Ectodermal cell (in vitro differentiated cells): ENCODE data around the gene SCAMP5.

Experiments
- H3K27ac ChIP-seq: 2 replicates; pipeline ENCODE4 v1.7.0; 2013; ENCODE audit warnings: mild to moderate bottlenecking, low read depth, low read length; ENCODE audit not compliant: insufficient read depth, poor library complexity, severe bottlenecking
- H3K27me3 ChIP-seq: 2 replicates; pipeline ENCODE4 v1.7.0; 2013; ENCODE audit warnings: mild to moderate bottlenecking, low read length; ENCODE audit not compliant: insufficient read depth, control insufficient read depth, poor library complexity, severe bottlenecking
- H3K36me3 ChIP-seq: one replicate; pipeline ENCODE4 v1.7.0; 2013; ENCODE audit warnings: low read length; ENCODE audit not compliant: control insufficient read depth, insufficient read depth
- H3K4me1 ChIP-seq: one replicate; pipeline ENCODE4 v1.7.0; 2013; ENCODE audit warnings: low read length; ENCODE audit not compliant: control insufficient read depth, insufficient read depth
- H3K4me3 ChIP-seq: 2 replicates; pipeline ENCODE4 v1.7.0; 2013; ENCODE audit warnings: low read depth, low read length, control low read depth; ENCODE audit not compliant: insufficient read depth
- H3K9me3 ChIP-seq: 2 replicates; pipeline ENCODE4 v1.7.0; 2013; ENCODE audit warnings: mild to moderate bottlenecking, low read length, moderate library complexity; ENCODE audit not compliant: control insufficient read depth
- WGBS, 2 experiments: methylation state at CpG; one replicate each; pipeline ENCODE4 v1.1.7; 2013; ENCODE audit warnings: missing lambda C conversion rate in 2 of 2; 5-methylcytosine and 5-hydroxymethylcytosine counted together

The SCAMP5 gene

GRCh38 chr15:75064846-75065245 lies 69.5 kb downstream of the SCAMP5 start:
- H3K27me3 ChIP-seq: no peaks in the 10 kb centered on the region
- no peak overlapping the region for H3K4me3 ChIP-seq
- no peak overlapping the region for H3K27ac ChIP-seq
- peaks cover 2% of the 10 kb centered on the region for H3K9me3 ChIP-seq
- H3K4me1 ChIP-seq: peaks cover 3% of the 10 kb centered on the region
- WGBS, 2 experiments: 65 to 76% methylated on average over 2 of the region's 2 CpGs
- H3K36me3 ChIP-seq: no peaks in the 10 kb centered on the region

GRCh38 chr15:75065467-75065850 lies 70.1 kb downstream of the SCAMP5 start:
- Histone ChIP-seq H3K36me3 (no peaks in the 10 kb centered on the region), H3K4me1 (peaks cover 3% of the 10 kb centered on the region), H3K9me3 (peaks cover 2% of the 10 kb centered on the region), H3K27ac (no peak overlapping the region), H3K4me3 (no peak overlapping the region), H3K27me3 (no peaks in the 10 kb centered on the region)
- WGBS, 2 experiments: 90 to 96% methylated on average over 1 of the region's 1 CpG

GRCh38 chr15:75065851-75066509 lies 70.6 kb downstream of the SCAMP5 start:
- H3K4me3 ChIP-seq: no peak overlapping the region

GRCh38 chr15:75067123-75067830 lies 71.9 kb downstream of the SCAMP5 start:
- Histone ChIP-seq H3K27ac (no peak overlapping the region), H3K4me1 (peaks cover 3% of the 10 kb centered on the region), H3K4me3 (no peak overlapping the region), H3K36me3 (no peaks in the 10 kb centered on the region), H3K27me3 (no peaks in the 10 kb centered on the region), H3K9me3 (peaks cover 2% of the 10 kb centered on the region)
- 86 to 89% methylated on average over 3 of the region's 3 CpGs for WGBS, 2 experiments

More at GRCh38 chr15:75065851-75066509, 70.6 kb downstream of the SCAMP5 start:
- Histone ChIP-seq H3K27ac (no peak overlapping the region), H3K27me3 (no peaks in the 10 kb centered on the region), H3K4me1 (peaks cover 3% of the 10 kb centered on the region), H3K36me3 (no peaks in the 10 kb centered on the region), H3K9me3 (peaks cover 2% of the 10 kb centered on the region)
- 89 to 95% methylated on average over 4 to 6 of the region's 6 CpGs for WGBS, 2 experiments

- Histone ChIP-seq H3K27me3 (no peaks in the 10 kb centered on the region), H3K4me1 (peaks cover 3% of the 10 kb centered on the region), H3K9me3 (peaks cover 2% of the 10 kb centered on the region), H3K36me3 (no peaks in the 10 kb centered on the region), H3K4me3 (no peak overlapping the region), H3K27ac (no peak overlapping the region)
These were observed 73.4 kb downstream of the SCAMP5 start for GRCh38 chr15:75068748-75069147.

GRCh38 chr15:75069301-75069925 lies 74.0 kb downstream of the SCAMP5 start:
- H3K36me3 ChIP-seq: no peaks in the 10 kb centered on the region

GRCh38 chr15:75070674-75071073 lies 75.3 kb downstream of the SCAMP5 start:
- Histone ChIP-seq H3K27me3 (no peaks in the 10 kb centered on the region), H3K27ac (no peak overlapping the region), H3K4me1 (no peaks in the 10 kb centered on the region), H3K36me3 (no peaks in the 10 kb centered on the region), H3K9me3 (peaks cover 5% of the 10 kb centered on the region), H3K4me3 (no peak overlapping the region)
- WGBS, 2 experiments: 76 to 81% methylated on average over 4 of the region's 4 CpGs

More at GRCh38 chr15:75069301-75069925, 74.0 kb downstream of the SCAMP5 start:
- peaks cover 2% of the 10 kb centered on the region for H3K9me3 ChIP-seq
- no peak overlapping the region for H3K4me3 ChIP-seq
- no peak overlapping the region for H3K27ac ChIP-seq
- H3K27me3 ChIP-seq: no peaks in the 10 kb centered on the region
- 86 to 89% methylated on average over 8 of the region's 8 CpGs for WGBS, 2 experiments
- peaks cover 3% of the 10 kb centered on the region for H3K4me1 ChIP-seq
